Measurements from ENCODE around the gene XIRP2.
"Not testable (repeated sequence)": the region's sequence is repeated elsewhere in the genome, so short reads cannot be mapped to it uniquely, and the experiment has no call there.

GRCh38 chr2:167268245-167268644 lies 380.0 kb downstream of the XIRP2 start:
- not testable (repeated sequence) for TF ChIP-seq HDAC1 (CRISPR knock-in tag; IDR thresholded peaks at IDR 0.05); MTA3 (CRISPR knock-in tag; IDR thresholded peaks at IDR 0.05); ZNF530 (CRISPR knock-in tag; IDR thresholded peaks at IDR 0.05; ENCODE audit: low read depth); DNMT1 (CRISPR knock-in tag; IDR thresholded peaks at IDR 0.05); TCF7L2 (IDR thresholded peaks at IDR 0.05; ENCODE audit: low read depth, low read length); EZH2 (conservative IDR thresholded peaks at IDR 0.05; ENCODE audit: low read depth, low read length); TRIM24 (CRISPR knock-in tag; IDR thresholded peaks at IDR 0.05); MATR3 (CRISPR knock-in tag; IDR thresholded peaks at IDR 0.05); NFRKB (IDR thresholded peaks at IDR 0.05); NPAS2 (CRISPR knock-in tag; IDR thresholded peaks at IDR 0.05; ENCODE audit: borderline replicate concordance); SIN3A (IDR thresholded peaks at IDR 0.05; ENCODE audit: borderline replicate concordance, low read depth, low read length)
- TF ChIP-seq, protein P1, sequence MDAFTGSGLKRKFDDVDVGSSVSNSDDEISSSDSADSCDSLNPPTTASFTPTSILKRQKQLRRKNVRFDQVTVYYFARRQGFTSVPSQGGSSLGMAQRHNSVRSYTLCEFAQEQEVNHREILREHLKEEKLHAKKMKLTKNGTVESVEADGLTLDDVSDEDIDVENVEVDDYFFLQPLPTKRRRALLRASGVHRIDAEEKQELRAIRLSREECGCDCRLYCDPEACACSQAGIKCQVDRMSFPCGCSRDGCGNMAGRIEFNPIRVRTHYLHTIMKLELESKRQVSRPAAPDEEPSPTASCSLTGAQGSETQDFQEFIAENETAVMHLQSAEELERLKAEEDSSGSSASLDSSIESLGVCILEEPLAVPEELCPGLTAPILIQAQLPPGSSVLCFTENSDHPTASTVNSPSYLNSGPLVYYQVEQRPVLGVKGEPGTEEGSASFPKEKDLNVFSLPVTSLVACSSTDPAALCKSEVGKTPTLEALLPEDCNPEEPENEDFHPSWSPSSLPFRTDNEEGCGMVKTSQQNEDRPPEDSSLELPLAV (CRISPR knock-in tag; conservative IDR thresholded peaks at IDR 0.05; ENCODE audit: low read depth), result not testable (repeated sequence)
